ENCODE results near the gene SAP30BP. TPM values are rescaled to one million over a fixed set of nuclear protein-coding genes. Genes with fewer than 3 reads are reported as not detected.

Gene SAP30BP
- total and polyA plus RNA-seq, 8 donors = 58.9 to 111 (median 101) TPM

DNA sequence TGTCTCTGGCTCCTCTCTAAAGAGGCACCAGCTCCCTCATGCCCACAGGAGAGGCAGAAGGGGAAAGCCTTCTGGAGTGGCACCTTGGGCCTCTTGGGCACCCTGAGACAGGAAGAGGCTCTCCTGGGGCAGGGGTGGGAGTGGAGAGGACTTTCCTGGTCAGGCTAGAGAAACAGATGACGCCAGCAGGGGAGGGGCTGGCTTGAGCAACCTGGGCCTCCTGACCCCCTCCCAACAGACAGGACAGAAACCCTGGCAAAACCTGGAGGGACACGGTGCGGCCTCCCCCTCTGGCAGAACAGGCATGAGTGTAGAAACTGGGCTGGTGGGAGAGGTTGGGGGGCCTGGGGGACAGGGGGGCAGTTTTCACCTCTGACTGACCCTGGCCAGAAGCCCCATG is 27.8 kb upstream of the SAP30BP start:
- H3K4me3 ChIP-seq = no peak overlapping the region
- TF ChIP-seq, protein P1, sequence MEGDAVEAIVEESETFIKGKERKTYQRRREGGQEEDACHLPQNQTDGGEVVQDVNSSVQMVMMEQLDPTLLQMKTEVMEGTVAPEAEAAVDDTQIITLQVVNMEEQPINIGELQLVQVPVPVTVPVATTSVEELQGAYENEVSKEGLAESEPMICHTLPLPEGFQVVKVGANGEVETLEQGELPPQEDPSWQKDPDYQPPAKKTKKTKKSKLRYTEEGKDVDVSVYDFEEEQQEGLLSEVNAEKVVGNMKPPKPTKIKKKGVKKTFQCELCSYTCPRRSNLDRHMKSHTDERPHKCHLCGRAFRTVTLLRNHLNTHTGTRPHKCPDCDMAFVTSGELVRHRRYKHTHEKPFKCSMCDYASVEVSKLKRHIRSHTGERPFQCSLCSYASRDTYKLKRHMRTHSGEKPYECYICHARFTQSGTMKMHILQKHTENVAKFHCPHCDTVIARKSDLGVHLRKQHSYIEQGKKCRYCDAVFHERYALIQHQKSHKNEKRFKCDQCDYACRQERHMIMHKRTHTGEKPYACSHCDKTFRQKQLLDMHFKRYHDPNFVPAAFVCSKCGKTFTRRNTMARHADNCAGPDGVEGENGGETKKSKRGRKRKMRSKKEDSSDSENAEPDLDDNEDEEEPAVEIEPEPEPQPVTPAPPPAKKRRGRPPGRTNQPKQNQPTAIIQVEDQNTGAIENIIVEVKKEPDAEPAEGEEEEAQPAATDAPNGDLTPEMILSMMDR (IDR thresholded peaks at IDR 0.05) = no peak
- H3K27ac ChIP-seq = no peak overlapping the region
- peaks cover under 1 to 27% of the 10 kb centered on the region in 2 donors for H3K4me1 ChIP-seq
- intact Hi-C loops (cut with DNase I) = loop anchor here in 1 of 2 donors (10.0 kb wide), 1 partner anchor 105 kb away; no protein-coding TSS in a partner anchor
- no peaks in the 10 kb centered on the region for H3K9me3 ChIP-seq
- H3K36me3 ChIP-seq = no peaks in the 10 kb centered on the region
- no peaks in the 10 kb centered on the region for H3K27me3 ChIP-seq
- peak; percentile 21 for ATAC-seq
- peak in 1 of 4 donors; percentile 46 for DNase-seq

DNA sequence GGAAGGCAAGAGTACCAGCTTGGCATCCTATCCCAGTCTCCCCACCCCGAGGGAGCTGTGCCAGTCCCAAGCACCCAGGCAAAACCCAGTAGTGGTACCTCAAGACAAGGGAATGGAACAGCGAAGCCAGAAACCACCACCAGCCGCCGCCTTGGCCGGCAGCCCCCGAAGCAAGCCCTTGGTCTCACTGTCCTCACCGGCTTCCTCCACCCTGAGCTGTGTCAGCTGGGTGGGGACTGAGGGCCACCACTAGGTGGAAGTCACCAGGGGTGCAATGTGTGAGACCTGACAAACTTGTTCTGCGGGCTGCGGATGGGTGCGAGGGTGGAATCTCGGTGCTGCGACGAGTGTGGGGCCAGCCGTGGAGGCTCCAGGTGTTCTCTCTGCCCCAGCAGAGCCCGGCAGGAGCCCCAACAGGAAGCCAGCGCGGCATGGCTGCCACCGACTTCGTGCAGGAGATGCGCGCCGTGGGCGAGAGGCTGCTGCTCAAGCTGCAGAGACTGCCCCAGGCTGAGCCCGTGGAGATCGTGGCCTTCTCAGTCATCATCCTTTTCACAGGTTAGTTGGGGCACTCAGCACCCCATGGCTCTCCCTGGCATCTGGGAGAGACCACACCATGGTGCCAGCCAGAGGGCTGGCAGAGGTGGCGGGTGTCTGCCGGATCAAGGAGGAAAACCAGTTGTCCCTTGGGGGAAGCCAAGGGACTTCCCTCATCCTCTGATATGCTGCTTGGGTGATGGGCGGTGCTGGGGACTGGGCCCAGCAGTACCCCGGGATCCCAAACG is 27.2 kb upstream of the SAP30BP start:
- ATAC-seq (peak; percentile 64), DNase-seq (peak in 3 of 4 donors; percentile 57 to 82 (median 77))
- Histone ChIP-seq H3K4me1 (peaks cover 0 to 26% of the 10 kb centered on the region in 2 donors), H3K27ac (no peak overlapping the region), H3K27me3 (no peaks in the 10 kb centered on the region), H3K4me3 (no peak overlapping the region), H3K9me3 (no peaks in the 10 kb centered on the region), H3K36me3 (no peaks in the 10 kb centered on the region)
- TF ChIP-seq, protein P1 (IDR thresholded peaks at IDR 0.05) = no peak
- intact Hi-C loops (cut with DNase I) = loop anchor here in 1 of 2 donors (10.0 kb wide), 1 partner anchor 105 kb away; no protein-coding TSS in a partner anchor

- Histone ChIP-seq H3K4me3 (no peak overlapping the region), H3K36me3 (no peaks in the 10 kb centered on the region), H3K9me3 (no peaks in the 10 kb centered on the region), H3K27me3 (no peaks in the 10 kb centered on the region), H3K27ac (no peak overlapping the region), H3K4me1 (peaks cover 0 to 23% of the 10 kb centered on the region in 2 donors)
- ATAC-seq (no peak), DNase-seq (no peak)
- TF ChIP-seq, protein P1 (IDR thresholded peaks at IDR 0.05) = no peak
- intact Hi-C loops (cut with DNase I) = no loop called here
Measured at GRCh38 chr17:75640556-75641119, 26.5 kb upstream of the SAP30BP start.

DNA sequence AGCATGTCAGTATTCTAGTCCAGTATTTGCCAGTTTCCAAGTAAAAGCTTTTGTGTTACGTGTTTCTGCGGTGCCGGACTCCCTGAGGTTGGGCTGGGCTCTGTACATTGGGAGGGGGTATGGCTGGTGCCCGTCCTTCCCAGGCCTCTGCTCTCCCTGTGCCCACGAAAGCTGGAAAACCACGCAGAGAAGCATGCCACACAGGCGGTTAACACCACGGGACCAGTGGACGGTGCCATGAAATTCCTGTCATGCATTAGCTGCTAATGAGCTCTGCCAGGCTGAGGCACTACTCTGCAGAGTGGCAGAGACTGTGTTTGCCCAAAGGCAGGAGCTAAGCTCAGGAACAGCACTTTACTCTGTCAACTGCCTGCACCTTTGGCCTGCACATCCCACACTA is 25.8 kb upstream of the SAP30BP start:
- Histone ChIP-seq H3K36me3 (no peaks in the 10 kb centered on the region), H3K27me3 (no peaks in the 10 kb centered on the region), H3K9me3 (no peaks in the 10 kb centered on the region), H3K27ac (no peak overlapping the region), H3K4me3 (no peak overlapping the region), H3K4me1 (peaks cover 3 to 27% of the 10 kb centered on the region in 2 donors)
- ATAC-seq (no peak), DNase-seq (no peak)
- intact Hi-C loops (cut with DNase I) = no loop called here
- TF ChIP-seq, protein P1 (IDR thresholded peaks at IDR 0.05) = no peak

DNA sequence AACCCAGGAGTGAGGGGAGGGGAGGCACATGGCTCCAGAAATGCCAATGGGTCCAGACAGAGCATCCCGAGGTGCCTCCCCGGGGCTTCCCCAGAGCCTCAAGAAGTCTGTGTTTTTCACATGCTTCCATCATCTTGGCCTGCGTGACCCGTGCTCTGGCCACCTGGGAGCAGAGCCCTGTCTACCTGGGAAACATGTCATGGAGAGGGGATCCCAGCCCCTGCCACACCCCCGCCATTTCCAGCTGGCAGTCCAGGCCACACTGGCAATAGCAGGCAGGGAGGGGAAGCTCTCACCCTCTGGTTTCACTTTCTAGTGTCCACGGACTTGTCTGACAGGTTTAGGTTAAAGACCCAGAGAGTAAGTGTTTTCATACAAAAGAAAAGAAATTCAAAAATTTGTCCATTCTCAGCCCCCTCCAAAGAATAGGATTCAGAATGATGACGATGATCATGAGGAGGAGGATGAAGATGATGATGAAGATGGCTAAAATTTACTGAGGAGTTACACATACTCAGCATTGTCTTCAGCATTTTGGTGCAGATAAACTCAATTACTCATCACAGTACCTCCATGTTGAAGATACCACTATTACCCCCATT is 24.9 kb upstream of the SAP30BP start:
- Histone ChIP-seq H3K4me3 (no peak overlapping the region), H3K36me3 (no peaks in the 10 kb centered on the region), H3K9me3 (no peaks in the 10 kb centered on the region), H3K27ac (peak overlapping the region; percentile 45 to 65), H3K4me1 (peaks cover 3 to 22% of the 10 kb centered on the region in 2 donors), H3K27me3 (no peaks in the 10 kb centered on the region)
- TF ChIP-seq, protein P1 (IDR thresholded peaks at IDR 0.05) = no peak
- ATAC-seq (peak; percentile 25), DNase-seq (peak in 2 of 4 donors; percentile 55 to 68)
- intact Hi-C loops (cut with DNase I) = no loop called here
